SK-N-SH (cell line): ENCODE results near the gene JMJD8.
A peak's percentile ranks its signal among the peaks of the same experiment; 100 is the strongest.

Experiments
- CTCF ChIP-seq: fragments of 200-600 bp; sonication (generic); IDR thresholded peaks from 2 replicates; pipeline ENCODE4 v1.6.1; 2017; ENCODE audit warnings: antibody characterized with exemption, mild to moderate bottlenecking, moderate library complexity
- EP300 ChIP-seq, 2 experiments: IDR thresholded peaks; 2 replicates each; pipeline versions ENCODE4 v1.4.0 to v1.6.1; 2012; ENCODE audit warnings: borderline replicate concordance in 1 of 2, low read depth in 1 of 2, low read length in 1 of 2
- FOXJ3 ChIP-seq: sonication (generic); formaldehyde crosslinking; IDR thresholded peaks from 2 replicates; pipeline ENCODE4 v1.5.1; 2020; ENCODE audit warnings: mild to moderate bottlenecking, missing genetic modification reagents
- GABPA ChIP-seq: IDR thresholded peaks from 2 replicates; pipeline ENCODE4 v1.4.0; 2012; ENCODE audit warnings: low read depth, mild to moderate bottlenecking
- MXI1 ChIP-seq: IDR thresholded peaks from 2 replicates; pipeline ENCODE4 v1.6.1; 2012; ENCODE audit warnings: mild to moderate bottlenecking, low read depth, low read length, improper control_type of control experiment
- PBX3 ChIP-seq: IDR thresholded peaks from 2 replicates; pipeline ENCODE4; 2012
- POLR2AphosphoS5 ChIP-seq: IDR thresholded peaks from 2 replicates; pipeline ENCODE4 v1.6.1; 2012; ENCODE audit warnings: low read depth, low read length
- RCOR1 ChIP-seq: fragments of 150-350 bp; IDR thresholded peaks from 2 replicates; pipeline ENCODE4 v1.6.1; 2017; ENCODE audit warnings: antibody characterized with exemption, low read length
- REST ChIP-seq: IDR thresholded peaks from 2 replicates; pipeline ENCODE4 v1.6.1; 2012; ENCODE audit warnings: mild to moderate bottlenecking, low read depth, low read length, moderate library complexity
- RXRA ChIP-seq: IDR thresholded peaks from 2 replicates; pipeline ENCODE4 v1.4.0; 2012; ENCODE audit warnings: low read depth, mild to moderate bottlenecking, borderline replicate concordance

DNA sequence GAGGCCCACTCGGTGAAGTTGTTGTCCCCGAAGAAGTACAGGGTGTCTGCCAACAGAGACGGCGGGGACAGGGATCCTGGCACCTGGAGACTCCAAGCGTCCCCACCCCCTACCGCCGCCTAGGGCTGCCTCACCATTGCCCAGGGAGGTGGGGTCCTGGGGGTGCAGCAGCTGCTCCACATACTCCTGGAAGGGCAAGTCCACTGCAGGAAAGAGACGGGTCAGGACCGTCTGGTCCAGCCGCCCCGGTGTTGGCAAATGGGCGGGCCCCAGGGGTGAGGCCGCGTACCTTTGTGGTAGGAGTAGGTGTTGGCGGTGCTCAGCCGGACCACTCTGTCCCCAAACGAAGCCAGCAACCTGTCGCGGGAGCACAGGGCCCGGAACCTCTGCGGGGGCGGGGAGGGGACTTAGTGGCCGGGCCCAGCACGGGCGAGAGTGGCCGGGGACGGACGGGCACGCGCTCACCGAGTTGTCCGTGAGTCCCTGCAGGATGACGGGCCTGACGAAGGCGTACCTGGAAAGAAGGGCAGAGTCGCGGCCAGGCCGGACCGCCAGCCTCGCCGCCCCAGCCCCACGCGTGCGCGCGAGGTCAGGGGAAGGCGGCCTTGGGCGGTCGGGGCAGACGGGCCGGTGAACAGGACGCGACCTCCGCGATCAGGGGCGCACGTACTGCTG is 601 bp downstream of the JMJD8 start:
- TF ChIP-seq CTCF (no peak), POLR2AphosphoS5 (peak; percentile 55), RXRA (no peak), FOXJ3 (CRISPR knock-in tag) (no peak), REST (no peak), RCOR1 (no peak), GABPA (no peak), EP300 (IDR thresholded peaks at IDR 0.05; ENCODE audit: borderline replicate concordance in 1 of 2, low read depth in 1 of 2, low read length in 1 of 2) (no peak), MXI1 (no peak), PBX3 (peak; percentile 66)
